ENCODE data around the gene BDKRB2. TPM values are rescaled to one million over a fixed set of nuclear protein-coding genes. Genes with fewer than 3 reads are reported as not detected.

The BDKRB2 gene
- total RNA-seq, 1 experiment from 2014 or later: 0.49 TPM

DNA sequence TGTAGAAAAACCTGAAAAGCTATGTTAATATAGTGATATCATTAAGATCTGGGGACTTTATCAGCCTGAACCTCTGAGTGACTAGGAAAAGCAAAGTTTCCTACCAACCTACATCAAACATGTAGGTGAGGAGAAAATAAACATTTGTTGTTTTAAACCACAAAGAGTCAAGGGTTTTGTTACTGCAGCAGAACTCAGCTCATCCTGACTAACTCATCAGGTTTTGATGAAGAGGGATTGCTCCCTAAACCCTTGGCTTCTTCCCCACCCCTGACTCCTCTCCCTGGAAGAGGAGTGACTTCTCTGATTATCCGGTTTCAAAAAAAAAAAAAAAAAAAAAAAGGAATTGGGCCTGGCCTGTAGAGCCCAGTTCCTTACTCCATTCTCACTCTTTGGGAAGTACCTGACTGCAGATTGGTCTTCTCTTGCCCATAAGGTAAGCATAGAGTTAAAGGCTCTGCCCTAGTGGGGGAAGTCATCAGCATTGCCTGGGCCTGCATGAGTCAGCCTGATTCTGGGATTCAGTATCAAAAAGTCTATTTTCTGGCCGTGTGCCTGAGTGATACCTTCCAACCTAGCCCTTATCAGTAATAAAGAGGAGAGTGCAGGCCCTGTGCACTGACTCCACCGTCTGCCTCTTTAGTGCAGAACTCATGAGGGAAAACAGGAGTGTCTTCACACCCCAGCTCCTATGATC is 68.3 kb downstream of the BDKRB2 start:
- ATAC-seq (no peak), DNase-seq (ENCODE audit: low read depth, low spot score) (no peak)
- Histone ChIP-seq H3K79me2 (ENCODE audit: insufficient read depth, low read length) (no peaks in the 10 kb centered on the region), H2AFZ (ENCODE audit: low read depth, low read length, poor library complexity, severe bottlenecking) (no peak overlapping the region), H3K4me3 (replicated peaks in 1 of 2; ENCODE audit: low read depth in 1 of 2, low read length in 2 of 2) (no peak overlapping the region), H4K20me1 (ENCODE audit: insufficient read depth) (no peaks in the 10 kb centered on the region), H3K27me3 (ENCODE audit: insufficient read depth, low read length) (no peaks in the 10 kb centered on the region), H3K4me1 (ENCODE audit: control insufficient read depth in 1 of 2, insufficient read depth in 2 of 2, low read length in 2 of 2) (no peaks in the 10 kb centered on the region), H3K9ac (ENCODE audit: low read length) (no peak overlapping the region), H3K4me2 (ENCODE audit: low read length) (no peak overlapping the region), H3K27ac (ENCODE audit: low read depth, low read length) (no peak overlapping the region), H3K9me2 (ENCODE audit: insufficient read depth) (no peaks in the 10 kb centered on the region), H3K9me3 (ENCODE audit: control insufficient read depth in 1 of 2, insufficient read depth in 1 of 2, low read depth in 1 of 2, low read length in 2 of 2) (peaks cover 2 to 16% of the 10 kb centered on the region in 2 experiments; a peak in 2 of 4 replicates), H3K36me3 (ENCODE audit: control insufficient read depth in 1 of 2, insufficient read depth in 2 of 2, low read length in 2 of 2) (no peaks in the 10 kb centered on the region)
- TF ChIP-seq TCF7L2 (IDR thresholded peaks at IDR 0.05; ENCODE audit: borderline replicate concordance, extremely low read depth, insufficient read depth, insufficient read length): no peak
- TF ChIP-seq JUND (IDR thresholded peaks at IDR 0.05): no peak
- TF ChIP-seq SRF (IDR thresholded peaks at IDR 0.05; ENCODE audit: low read depth): no peak
- TF ChIP-seq, protein P1, sequence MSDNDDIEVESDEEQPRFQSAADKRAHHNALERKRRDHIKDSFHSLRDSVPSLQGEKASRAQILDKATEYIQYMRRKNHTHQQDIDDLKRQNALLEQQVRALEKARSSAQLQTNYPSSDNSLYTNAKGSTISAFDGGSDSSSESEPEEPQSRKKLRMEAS (IDR thresholded peaks at IDR 0.05): no peak
- no peak for TF ChIP-seq POLR2AphosphoS5 (IDR thresholded peaks at IDR 0.05; ENCODE audit: low read depth, low read length)
- no peak for TF ChIP-seq CEBPB (IDR thresholded peaks at IDR 0.05; ENCODE audit: low read depth)
- TF ChIP-seq EZH2phosphoT487 (IDR thresholded peaks at IDR 0.05; ENCODE audit: borderline replicate concordance): no peak
- TF ChIP-seq POLR2A (IDR thresholded peaks at IDR 0.05; ENCODE audit: borderline replicate concordance, extremely low read depth, insufficient read depth, insufficient read length): no peak
- no peak for TF ChIP-seq ZFX (IDR thresholded peaks at IDR 0.05)
- no peak for TF ChIP-seq YY1 (IDR thresholded peaks at IDR 0.05; ENCODE audit: extremely low read depth, insufficient replicate concordance, low read depth, low read length)
- TF ChIP-seq, protein P2, sequence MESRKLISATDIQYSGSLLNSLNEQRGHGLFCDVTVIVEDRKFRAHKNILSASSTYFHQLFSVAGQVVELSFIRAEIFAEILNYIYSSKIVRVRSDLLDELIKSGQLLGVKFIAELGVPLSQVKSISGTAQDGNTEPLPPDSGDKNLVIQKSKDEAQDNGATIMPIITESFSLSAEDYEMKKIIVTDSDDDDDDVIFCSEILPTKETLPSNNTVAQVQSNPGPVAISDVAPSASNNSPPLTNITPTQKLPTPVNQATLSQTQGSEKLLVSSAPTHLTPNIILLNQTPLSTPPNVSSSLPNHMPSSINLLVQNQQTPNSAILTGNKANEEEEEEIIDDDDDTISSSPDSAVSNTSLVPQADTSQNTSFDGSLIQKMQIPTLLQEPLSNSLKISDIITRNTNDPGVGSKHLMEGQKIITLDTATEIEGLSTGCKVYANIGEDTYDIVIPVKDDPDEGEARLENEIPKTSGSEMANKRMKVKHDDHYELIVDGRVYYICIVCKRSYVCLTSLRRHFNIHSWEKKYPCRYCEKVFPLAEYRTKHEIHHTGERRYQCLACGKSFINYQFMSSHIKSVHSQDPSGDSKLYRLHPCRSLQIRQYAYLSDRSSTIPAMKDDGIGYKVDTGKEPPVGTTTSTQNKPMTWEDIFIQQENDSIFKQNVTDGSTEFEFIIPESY (IDR thresholded peaks at IDR 0.05; ENCODE audit: extremely low read depth, insufficient replicate concordance, low read length): no peak
- TF ChIP-seq, protein P3, sequence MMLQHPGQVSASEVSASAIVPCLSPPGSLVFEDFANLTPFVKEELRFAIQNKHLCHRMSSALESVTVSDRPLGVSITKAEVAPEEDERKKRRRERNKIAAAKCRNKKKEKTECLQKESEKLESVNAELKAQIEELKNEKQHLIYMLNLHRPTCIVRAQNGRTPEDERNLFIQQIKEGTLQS (IDR thresholded peaks at IDR 0.05): no peak
- intact Hi-C loops (cut with micrococcal nuclease): no loop called here
- ChIA-PET POLR2A (no interaction called here), RAD21 (ENCODE audit: low non-redundant PET in 1 of 2, low total read pairs in 2 of 2, uncharacterized antibody in 2 of 2, unreplicated experiment in 2 of 2) (interaction anchor here in 1 of 2 experiments (1.1 kb wide), 1 partner anchor 172 kb away, joined by 3 read pairs; no protein-coding TSS in a partner anchor), CTCF (interaction anchor here (0.8 to 1.6 kb wide), 3 partner anchors 172 to 274 kb away, joined by 3 to 7 read pairs (median 3); no protein-coding TSS in a partner anchor)
- BruUV-seq (replicated peaks): no TSS peak

All from HCT116 (cell line).